Pancreas (tissue), 10 donors: ENCODE data around the gene CHST4. TPM values are rescaled to one million over a fixed set of nuclear protein-coding genes. Genes with fewer than 3 reads are reported as not detected.
A peak's percentile ranks its signal among the peaks of the same experiment; 100 is the strongest.

Source experiments
- ATAC-seq, 4 donors: fragments of 200-7000 bp; cut with Tn5 transposase; one replicate each; pipeline versions ENCODE4 v1.8.0 to v1.9.1; 2020; ENCODE audit warnings: mild to moderate bottlenecking in 4 of 4, moderate library complexity in 4 of 4
- DNase-seq, 6 donors: peaks; one replicate each; pipeline ENCODE4 v3.0.0-alpha.2; 2020
- FAIRE-seq: peaks from 2 replicates; lab custom pipeline; 2012; peaks lifted over from hg19 to GRCh38; lab: Jason Lieb, UNC
- H3K27ac ChIP-seq, 4 donors: fragments of 200-600 bp; sonication (generic); 1 replicate in 3 of 4; 2 replicates in 1 of 4; pipeline versions ENCODE4 v1.5.0 to v1.8.0; 2020
- H3K27me3 ChIP-seq, 4 donors: fragments of 200-600 bp; one replicate each; pipeline ENCODE4 v1.8.0; 2021
- H3K36me3 ChIP-seq, 3 donors: fragments of 200-600 bp; sonication (generic) in 1 of 3; one replicate each; pipeline versions ENCODE4 v1.5.0 to v1.8.0; 2020 to 2021
- H3K4me1 ChIP-seq, 3 donors: fragments of 200-600 bp; one replicate each; pipeline ENCODE4 v1.8.0; 2021
- H3K4me3 ChIP-seq, 4 donors: fragments of 200-600 bp; sonication (generic) in 2 of 4; one replicate each; pipeline versions ENCODE4 v1.5.0 to v1.8.0; 2020 to 2021
- H3K9me3 ChIP-seq, 4 donors: fragments of 200-600 bp; one replicate each; pipeline ENCODE4 v1.8.0; 2021
- CTCF ChIP-seq, 4 donors: fragments of 200-600 bp; sonication (generic) in 3 of 4; IDR thresholded peaks; one replicate each; pipeline versions ENCODE4 v1.5.0 to v1.8.0; 2021; ENCODE audit warnings: antibody characterized with exemption in 4 of 4
- WGBS, 2 donors: extraction: QIAGEN DNeasy Blood & Tissue Kit; methylation state at CpG; one replicate each; pipeline ENCODE4 v1.1.7; 2013; 5-methylcytosine and 5-hydroxymethylcytosine counted together
- intact Hi-C, 3 donors: fragments of 100-400 bp; cut with DNase I; formaldehyde crosslinking; loops; one replicate each; pipeline versions ENCODE4 v1.11.1 to v1.14.2; 2022
- polyA plus RNA-seq, 2 donors: library from polyadenylated mRNA; stranded (reverse); fragments of 200-250 nt; gene quantifications; one replicate each; pipeline ENCODE4 v1.2.3, GENCODE V29; 2013
- total RNA-seq, 6 donors: library from RNA; stranded (reverse); fragmentation: NEBNext Ultra II Directional in 4 of 6; extraction: Animal tissue kit (Norgen Biotek cat#: 25700) in 4 of 6; gene quantifications; one replicate each; pipeline versions ENCODE4 v1.2.1 to v1.2.4, GENCODE V29; 2021 to 2023
- donor health status: healthy with polysubstance abuse.
- donor health status: DM: no; HTN: no; CAD: no; lungs with moderate emphysema.
- donor health status: DM: no; HTN: no; CAD: no.
- donor health status: control.
- donor health status: control.
- donor health status: Bipolar disorder and iron deficiency.
- donor health status: DM: yes; HTN: yes; CAD: no.
- donor health status: DM: no; HTN: no; CAD: no.
- donor health status: DM: no; HTN: no; CAD: no.
- donor health status: DM: yes; HTN: yes; CAD: no.

CHST4 gene
- total and polyA plus RNA-seq, 8 donors: 2.6 to 17.2 (median 6.1) TPM

- no peaks in the 10 kb centered on the region for H3K4me1 ChIP-seq
- H3K4me3 ChIP-seq: no peak overlapping the region
- no peaks in the 10 kb centered on the region for H3K9me3 ChIP-seq
- H3K27ac ChIP-seq: no peak overlapping the region
- ATAC-seq: no peak
- 59 to 78% methylated on average over 4 of the region's 4 CpGs for WGBS, 2 donors
- no peaks in the 10 kb centered on the region for H3K27me3 ChIP-seq
- no peak for FAIRE-seq
- no peaks in the 10 kb centered on the region for H3K36me3 ChIP-seq
- DNase-seq: no peak
- intact Hi-C loops: no loop called here
- no peak for TF ChIP-seq CTCF (IDR thresholded peaks at IDR 0.05)
Observed at GRCh38 chr16:71528863-71529262, 2.6 kb downstream of the CHST4 start.

GRCh38 chr16:71532366-71532765 is 6.1 kb downstream of the CHST4 start:
- Histone ChIP-seq H3K4me1 (no peaks in the 10 kb centered on the region), H3K4me3 (no peak overlapping the region), H3K27ac (no peak overlapping the region), H3K9me3 (no peaks in the 10 kb centered on the region), H3K27me3 (no peaks in the 10 kb centered on the region), H3K36me3 (no peaks in the 10 kb centered on the region)
- ATAC-seq: no peak
- 58 to 69% methylated on average over 3 of the region's 3 CpGs for WGBS, 2 donors
- intact Hi-C loops: no loop called here
- TF ChIP-seq CTCF (IDR thresholded peaks at IDR 0.05): no peak
- DNase-seq: no peak
- no peak for FAIRE-seq

- Histone ChIP-seq H3K27ac (no peak overlapping the region), H3K4me1 (no peaks in the 10 kb centered on the region), H3K36me3 (no peaks in the 10 kb centered on the region), H3K4me3 (no peak overlapping the region), H3K27me3 (no peaks in the 10 kb centered on the region), H3K9me3 (no peaks in the 10 kb centered on the region)
- TF ChIP-seq CTCF (IDR thresholded peaks at IDR 0.05): no peak
- DNase-seq (no peak), ATAC-seq (no peak), FAIRE-seq (no peak)
- intact Hi-C loops: no loop called here
- 78 to 86% methylated on average over 28 of the region's 28 CpGs for WGBS, 2 donors
Observed at GRCh38 chr16:71536752-71537499, 10.7 kb downstream of the CHST4 start.

GRCh38 chr16:71537643-71538042 is 11.4 kb downstream of the CHST4 start:
- intact Hi-C loops: no loop called here
- DNase-seq: peak in 2 of 6 donors; percentile 29 to 64
- WGBS, 2 donors: 31 to 45% methylated on average over 6 of the region's 6 CpGs
- H3K27me3 ChIP-seq: no peaks in the 10 kb centered on the region
- no peaks in the 10 kb centered on the region for H3K36me3 ChIP-seq
- peak; percentile 28 to 49 (median 41) for TF ChIP-seq CTCF (IDR thresholded peaks at IDR 0.05)
- ATAC-seq: peak; percentile 60 to 93 (median 88)
- no peaks in the 10 kb centered on the region for H3K9me3 ChIP-seq
- H3K4me3 ChIP-seq: no peak overlapping the region
- no peaks in the 10 kb centered on the region for H3K4me1 ChIP-seq
- FAIRE-seq: no peak
- no peak overlapping the region for H3K27ac ChIP-seq

- FAIRE-seq (no peak), DNase-seq (peak in 4 of 6 donors; percentile 11 to 74 (median 32)), ATAC-seq (peak in 3 of 4 donors; percentile 53 to 69 (median 61))
- Histone ChIP-seq H3K27me3 (no peaks in the 10 kb centered on the region), H3K4me1 (no peaks in the 10 kb centered on the region), H3K9me3 (no peaks in the 10 kb centered on the region), H3K36me3 (no peaks in the 10 kb centered on the region), H3K27ac (no peak overlapping the region), H3K4me3 (no peak overlapping the region)
- 33 to 39% methylated on average over 11 of the region's 11 CpGs for WGBS, 2 donors
- peak in 2 of 4 donors; percentile 8 to 12 for TF ChIP-seq CTCF (IDR thresholded peaks at IDR 0.05)
- intact Hi-C loops: no loop called here
Observed at GRCh38 chr16:71542377-71542776, 16.2 kb downstream of the CHST4 start.
